HepG2 (cell line): ENCODE results near the gene HSPA1B. TPM values are rescaled to one million over a fixed set of nuclear protein-coding genes. Genes with fewer than 3 reads are reported as not detected.
A peak's percentile ranks its signal among the peaks of the same experiment; 100 is the strongest.

Source experiments
- DMAP1 ChIP-seq: IDR thresholded peaks from 2 replicates; pipeline ENCODE4 v1.6.1; 2016
- E2F2 ChIP-seq: sonication (generic); formaldehyde crosslinking; IDR thresholded peaks from 2 replicates; pipeline ENCODE4 v1.4.0; 2020; ENCODE audit warnings: missing genetic modification reagents, borderline replicate concordance
- GATAD2A ChIP-seq: IDR thresholded peaks from 2 replicates; pipeline ENCODE4 v1.6.1; 2016
- HNF1B ChIP-seq: sonication (generic); formaldehyde crosslinking; IDR thresholded peaks from 2 replicates; pipeline ENCODE4 v1.5.1; 2020; ENCODE audit warnings: mild to moderate bottlenecking, moderate library complexity, missing genetic modification reagents
- HOXA5 ChIP-seq: sonication (generic); formaldehyde crosslinking; IDR thresholded peaks from 2 replicates; pipeline ENCODE4 v1.4.0; 2020; ENCODE audit warnings: missing genetic modification reagents
- KDM5A ChIP-seq: fragments of 200-600 bp; sonication (generic); IDR thresholded peaks from 2 replicates; pipeline ENCODE4 v1.7.0; 2018; ENCODE audit warnings: antibody characterized with exemption, mild to moderate bottlenecking, low read length, borderline replicate concordance
- LCORL ChIP-seq, 2 experiments: fragments of 450-650 bp in 1 of 2; sonication (generic) in 1 of 2; formaldehyde crosslinking in 1 of 2; IDR thresholded peaks; 2 replicates each; pipeline versions ENCODE4 v1.5.0 to v1.6.1; 2017 to 2020; ENCODE audit warnings: antibody characterized with exemption in 1 of 2, missing genetic modification reagents in 1 of 2
- MAFK ChIP-seq, 2 experiments: IDR thresholded peaks in 1 of 2; conservative IDR thresholded peaks in 1 of 2; 2 replicates each; pipeline ENCODE4 v1.6.1; 2011; ENCODE audit warnings: improper control_type of control experiment in 2 of 2, low read length in 2 of 2
- NFE2 ChIP-seq: sonication (generic); formaldehyde crosslinking; IDR thresholded peaks from 2 replicates; pipeline ENCODE4 v1.4.0; 2020; ENCODE audit warnings: missing genetic modification reagents
- NFKBIZ ChIP-seq: IDR thresholded peaks from 2 replicates; pipeline ENCODE4 v1.6.1; 2018; ENCODE audit warnings: missing genetic modification reagents, missing compliant biosample characterization
- PRMT3 ChIP-seq: sonication (generic); formaldehyde crosslinking; IDR thresholded peaks from 2 replicates; pipeline ENCODE4 v1.8.1; 2022; ENCODE audit warnings: low read depth, mild to moderate bottlenecking, moderate library complexity, missing genetic modification reagents, borderline replicate concordance
- RARA ChIP-seq: IDR thresholded peaks from 2 replicates; pipeline ENCODE4 v1.6.1; 2016; ENCODE audit warnings: missing genetic modification reagents, missing compliant biosample characterization
- RARG ChIP-seq: sonication (generic); formaldehyde crosslinking; IDR thresholded peaks from 2 replicates; pipeline ENCODE4 v1.4.0; 2020; ENCODE audit warnings: low read depth, mild to moderate bottlenecking, missing genetic modification reagents
- THAP11 ChIP-seq: IDR thresholded peaks from 2 replicates; pipeline ENCODE4 v1.6.1; 2016; ENCODE audit warnings: missing biosample characterization, missing genetic modification reagents
- ZNF230 ChIP-seq: sonication (generic); formaldehyde crosslinking; IDR thresholded peaks from 2 replicates; pipeline ENCODE4 v1.4.0; 2020; ENCODE audit warnings: mild to moderate bottlenecking, missing genetic modification reagents
- ZNF30 ChIP-seq: sonication (generic); formaldehyde crosslinking; IDR thresholded peaks from 2 replicates; pipeline ENCODE4 v1.5.0; 2020; ENCODE audit warnings: mild to moderate bottlenecking, missing genetic modification reagents
- ZNF335 ChIP-seq: sonication (generic); formaldehyde crosslinking; IDR thresholded peaks from 2 replicates; pipeline ENCODE4 v1.4.0; 2020; ENCODE audit warnings: missing genetic modification reagents
- ZNF549 ChIP-seq: sonication (generic); formaldehyde crosslinking; IDR thresholded peaks from 2 replicates; pipeline ENCODE4 v1.5.0; 2020; ENCODE audit warnings: missing genetic modification reagents
- ZNF557 ChIP-seq: sonication (generic); formaldehyde crosslinking; IDR thresholded peaks from 2 replicates; pipeline ENCODE4 v1.4.0; 2020; ENCODE audit warnings: missing genetic modification reagents
- ZNF670 ChIP-seq: sonication (generic); formaldehyde crosslinking; IDR thresholded peaks from 2 replicates; pipeline ENCODE4 v1.8.0; 2022; ENCODE audit warnings: mild to moderate bottlenecking, missing genetic modification reagents, borderline replicate concordance
- ZNF772 ChIP-seq: sonication (generic); formaldehyde crosslinking; IDR thresholded peaks from 2 replicates; pipeline ENCODE4 v1.5.0; 2020; ENCODE audit warnings: mild to moderate bottlenecking, missing genetic modification reagents
- ZSCAN21 ChIP-seq: sonication (generic); formaldehyde crosslinking; IDR thresholded peaks from 2 replicates; pipeline ENCODE4 v1.8.0; 2022; ENCODE audit warnings: mild to moderate bottlenecking, missing genetic modification reagents, moderate library complexity, borderline replicate concordance
- ZSCAN25 ChIP-seq: sonication (generic); formaldehyde crosslinking; IDR thresholded peaks from 2 replicates; pipeline ENCODE4 v1.8.0; 2022; ENCODE audit warnings: mild to moderate bottlenecking, missing genetic modification reagents
- polyA plus RNA-seq, 8 experiments: library from polyadenylated mRNA; depleted of rRNA in 3 of 8; stranded (reverse) in 7 of 8; unstranded in 1 of 8; fragments of >200 nt; fragmentation: Illumina TruSeq in 4 of 8; extraction: Trizol in 4 of 8; gene quantifications; 2 replicates each; pipeline versions ENCODE4 v1.2.1 to v1.2.3, GENCODE V29; 2011 to 2016; ENCODE audit warnings: low read depth in 4 of 8, missing spikeins in 1 of 8, mixed read lengths in 1 of 8; ENCODE audit not compliant: insufficient read depth in 1 of 8
- total RNA-seq, 5 experiments: library from RNA; depleted of rRNA; stranded (reverse); fragments of >200 nt; fragmentation: Illumina TruSeq; extraction: Trizol; gene quantifications; 2 replicates each; pipeline ENCODE4 v1.2.3, GENCODE V29; 2016; ENCODE audit warnings: low read depth in 1 of 5
- TF ChIP-seq, protein P1 (sequence below): sonication (generic); formaldehyde crosslinking; IDR thresholded peaks from 2 replicates; pipeline ENCODE4 v1.5.1; 2020; ENCODE audit warnings: mild to moderate bottlenecking, missing genetic modification reagents, moderate library complexity
- TF ChIP-seq, protein P2 (sequence below): sonication (generic); formaldehyde crosslinking; IDR thresholded peaks from 2 replicates; pipeline ENCODE4 v1.9.0; 2022; ENCODE audit warnings: low read depth, missing genetic modification reagents

The HSPA1B gene
- total and polyA plus RNA-seq, 2 of the 13 experiments (the other 11 are each of a cell fraction or from before 2014, with no cell fraction given), result 26.0 to 186 TPM

DNA sequence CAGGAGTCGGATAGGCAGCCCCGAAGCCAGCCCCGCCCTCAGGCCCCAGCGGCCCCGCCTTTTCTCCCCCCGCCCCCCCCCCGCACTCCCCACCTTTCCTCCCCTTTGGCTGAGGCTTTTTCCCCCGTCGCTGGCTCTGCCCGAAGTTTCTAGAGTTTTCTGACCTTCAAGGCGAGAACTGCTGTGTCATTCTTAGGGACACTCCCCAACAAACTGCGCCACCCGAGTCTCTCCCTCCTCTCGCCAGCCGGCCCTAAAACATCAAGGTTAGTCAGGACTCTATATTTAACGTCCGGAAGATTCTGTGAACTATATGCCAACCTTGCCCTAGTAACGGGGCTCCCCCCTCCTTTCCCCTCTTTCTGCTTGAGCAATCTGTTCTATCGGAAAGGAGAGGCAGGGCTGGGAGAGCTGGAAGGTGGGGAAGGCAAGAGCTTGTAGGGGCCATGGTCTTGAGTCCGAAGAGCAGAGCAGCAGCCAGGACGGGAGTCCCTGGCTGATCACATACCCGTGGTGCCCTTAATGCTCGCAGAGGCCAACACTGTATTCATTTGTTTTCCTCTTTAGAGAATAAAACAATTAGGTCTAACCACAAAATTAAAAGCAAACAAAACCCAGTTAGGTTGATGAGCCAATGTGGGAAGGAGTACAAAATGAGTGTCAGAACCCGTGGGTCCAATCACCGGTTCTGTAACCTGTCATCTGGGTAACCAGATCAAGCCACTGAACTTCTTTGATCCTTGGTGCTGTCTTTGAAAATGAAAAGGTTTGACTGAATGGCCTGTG is 5.3 kb upstream of the HSPA1B start (continued):
- no peak for TF ChIP-seq E2F2 (CRISPR knock-in tag)
- peak; percentile 37; the same call in 1 of the 2 replicates for TF ChIP-seq THAP11
- no peak for TF ChIP-seq ZNF549 (CRISPR knock-in tag)
- TF ChIP-seq ZSCAN21 (CRISPR knock-in tag), result no peak; the same call in 1 of the 2 replicates
- peak; percentile 50; the same call in 1 of the 2 replicates for TF ChIP-seq RARA (CRISPR knock-in tag)
- no peak; the same call in 1 of the 2 replicates for TF ChIP-seq NFKBIZ (CRISPR knock-in tag)
- TF ChIP-seq, protein P1, sequence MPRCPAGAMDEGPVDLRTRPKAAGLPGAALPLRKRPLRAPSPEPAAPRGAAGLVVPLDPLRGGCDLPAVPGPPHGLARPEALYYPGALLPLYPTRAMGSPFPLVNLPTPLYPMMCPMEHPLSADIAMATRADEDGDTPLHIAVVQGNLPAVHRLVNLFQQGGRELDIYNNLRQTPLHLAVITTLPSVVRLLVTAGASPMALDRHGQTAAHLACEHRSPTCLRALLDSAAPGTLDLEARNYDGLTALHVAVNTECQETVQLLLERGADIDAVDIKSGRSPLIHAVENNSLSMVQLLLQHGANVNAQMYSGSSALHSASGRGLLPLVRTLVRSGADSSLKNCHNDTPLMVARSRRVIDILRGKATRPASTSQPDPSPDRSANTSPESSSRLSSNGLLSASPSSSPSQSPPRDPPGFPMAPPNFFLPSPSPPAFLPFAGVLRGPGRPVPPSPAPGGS (CRISPR knock-in tag), result no peak
- TF ChIP-seq ZSCAN25, result peak; percentile 78
- TF ChIP-seq ZNF230, result 0 out of 2 replicates have a peak, but pooled peaks have one; percentile 22
- TF ChIP-seq NFE2 (CRISPR knock-in tag), result peak; percentile 79
- peak; percentile 75 for TF ChIP-seq GATAD2A (CRISPR knock-in tag)
- TF ChIP-seq DMAP1 (CRISPR knock-in tag), result 0 out of 2 replicates have a peak, but pooled peaks have one; percentile 49
- peak; percentile 58 to 70 for TF ChIP-seq MAFK (conservative IDR thresholded peaks at IDR 0.05 in 1 of 2, IDR thresholded peaks at IDR 0.05 in 1 of 2; ENCODE audit: low read length in 2 of 2)
- no peak for TF ChIP-seq ZNF557 (CRISPR knock-in tag)
- TF ChIP-seq PRMT3 (CRISPR knock-in tag), result no peak
- TF ChIP-seq ZNF335 (CRISPR knock-in tag), result peak; percentile 97
- peak; percentile 78; the same call in 1 of the 2 replicates for TF ChIP-seq ZNF670 (CRISPR knock-in tag)
- no peak for TF ChIP-seq ZNF30 (CRISPR knock-in tag)
- TF ChIP-seq RARG (CRISPR knock-in tag), result no peak
- 0 out of 2 replicates have a peak, but pooled peaks have one; percentile 36 for TF ChIP-seq HOXA5 (CRISPR knock-in tag)
- TF ChIP-seq HNF1B (CRISPR knock-in tag), result peak; percentile 27; the same call in 1 of the 2 replicates
- peak; percentile 26; the same call in 1 of the 2 replicates for TF ChIP-seq KDM5A
- TF ChIP-seq LCORL (IDR thresholded peaks at IDR 0.05), result no peak
- peak; percentile 34; the same call in 1 of the 2 replicates for TF ChIP-seq LCORL (CRISPR knock-in tag; IDR thresholded peaks at IDR 0.05)
- TF ChIP-seq, protein P2, sequence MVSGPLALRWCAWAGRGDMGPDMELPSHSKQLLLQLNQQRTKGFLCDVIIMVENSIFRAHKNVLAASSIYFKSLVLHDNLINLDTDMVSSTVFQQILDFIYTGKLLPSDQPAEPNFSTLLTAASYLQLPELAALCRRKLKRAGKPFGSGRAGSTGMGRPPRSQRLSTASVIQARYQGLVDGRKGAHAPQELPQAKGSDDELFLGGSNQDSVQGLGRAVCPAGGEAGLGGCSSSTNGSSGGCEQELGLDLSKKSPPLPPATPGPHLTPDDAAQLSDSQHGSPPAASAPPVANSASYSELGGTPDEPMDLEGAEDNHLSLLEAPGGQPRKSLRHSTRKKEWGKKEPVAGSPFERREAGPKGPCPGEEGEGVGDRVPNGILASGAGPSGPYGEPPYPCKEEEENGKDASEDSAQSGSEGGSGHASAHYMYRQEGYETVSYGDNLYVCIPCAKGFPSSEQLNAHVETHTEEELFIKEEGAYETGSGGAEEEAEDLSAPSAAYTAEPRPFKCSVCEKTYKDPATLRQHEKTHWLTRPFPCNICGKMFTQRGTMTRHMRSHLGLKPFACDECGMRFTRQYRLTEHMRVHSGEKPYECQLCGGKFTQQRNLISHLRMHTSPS (CRISPR knock-in tag), result peak; percentile 75
- 0 out of 2 replicates have a peak, but pooled peaks have one; percentile 53 for TF ChIP-seq ZNF772
